ENCODE measurements around the gene CCDC187. TPM values are rescaled to one million over a fixed set of nuclear protein-coding genes. Genes with fewer than 3 reads are reported as not detected.

Gene CCDC187
- total and polyA plus RNA-seq, 3 donors from 2014 or later, result 13.8 to 61.5 (median 33.4) TPM

DNA sequence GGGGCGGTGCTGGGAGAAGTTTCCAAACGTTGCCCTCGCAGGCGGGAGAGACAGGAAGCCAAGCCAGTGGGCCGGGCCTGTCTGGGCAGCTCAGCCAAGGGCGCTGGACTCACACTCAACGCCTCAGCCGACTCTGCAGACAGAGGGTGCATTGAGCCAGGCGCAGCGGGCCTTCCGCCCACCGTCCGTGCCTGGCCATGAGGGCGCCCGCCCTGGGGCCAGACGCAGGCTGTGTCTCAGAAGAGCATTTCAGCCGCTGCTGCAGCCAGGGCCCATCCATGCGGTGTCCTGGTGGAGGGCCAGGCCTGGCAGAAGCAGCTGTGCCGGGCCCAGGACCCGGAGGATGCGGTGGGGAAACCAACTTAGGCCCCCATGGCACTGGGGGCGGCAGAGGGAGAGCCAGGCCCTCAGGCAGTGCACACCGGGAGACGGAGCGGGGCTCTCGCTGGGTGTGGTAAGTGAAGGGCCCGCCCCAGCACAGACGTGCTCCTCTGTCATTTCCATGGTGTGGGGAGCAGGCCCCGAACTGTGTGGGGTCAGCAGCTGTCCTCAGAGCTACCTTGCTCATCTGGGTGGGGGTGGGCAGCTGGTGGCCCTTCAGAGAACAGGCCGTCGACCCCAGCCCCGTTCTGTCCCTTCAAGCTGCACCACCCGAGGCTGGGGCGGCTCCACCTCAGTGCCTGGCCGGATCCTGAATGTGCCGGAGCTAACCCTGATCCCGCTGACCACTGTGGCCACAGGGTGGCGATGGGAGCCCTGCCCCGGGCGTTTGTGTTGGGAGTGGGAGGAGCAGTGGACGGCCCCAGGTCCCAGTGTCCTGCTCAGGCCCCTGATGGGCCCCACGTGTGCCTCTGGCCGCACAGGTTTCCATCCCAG is 41.6 kb upstream of the CCDC187 start:
- H3K36me3 ChIP-seq (ENCODE audit: low read depth, missing control alignments), result no peaks in the 10 kb centered on the region
- intact Hi-C loops (cut with DNase I; ENCODE audit: low total_unique reads), result no loop called here
- H3K4me1 ChIP-seq, result peaks cover 47% of the 10 kb centered on the region
- DNase-seq, result peak; percentile 78
- no peak for TF ChIP-seq POLR2A (IDR thresholded peaks at IDR 0.05)
- TF ChIP-seq, protein P1, sequence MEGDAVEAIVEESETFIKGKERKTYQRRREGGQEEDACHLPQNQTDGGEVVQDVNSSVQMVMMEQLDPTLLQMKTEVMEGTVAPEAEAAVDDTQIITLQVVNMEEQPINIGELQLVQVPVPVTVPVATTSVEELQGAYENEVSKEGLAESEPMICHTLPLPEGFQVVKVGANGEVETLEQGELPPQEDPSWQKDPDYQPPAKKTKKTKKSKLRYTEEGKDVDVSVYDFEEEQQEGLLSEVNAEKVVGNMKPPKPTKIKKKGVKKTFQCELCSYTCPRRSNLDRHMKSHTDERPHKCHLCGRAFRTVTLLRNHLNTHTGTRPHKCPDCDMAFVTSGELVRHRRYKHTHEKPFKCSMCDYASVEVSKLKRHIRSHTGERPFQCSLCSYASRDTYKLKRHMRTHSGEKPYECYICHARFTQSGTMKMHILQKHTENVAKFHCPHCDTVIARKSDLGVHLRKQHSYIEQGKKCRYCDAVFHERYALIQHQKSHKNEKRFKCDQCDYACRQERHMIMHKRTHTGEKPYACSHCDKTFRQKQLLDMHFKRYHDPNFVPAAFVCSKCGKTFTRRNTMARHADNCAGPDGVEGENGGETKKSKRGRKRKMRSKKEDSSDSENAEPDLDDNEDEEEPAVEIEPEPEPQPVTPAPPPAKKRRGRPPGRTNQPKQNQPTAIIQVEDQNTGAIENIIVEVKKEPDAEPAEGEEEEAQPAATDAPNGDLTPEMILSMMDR (IDR thresholded peaks at IDR 0.05), result peak; percentile 19 to 57 (median 30)
- no peaks in the 10 kb centered on the region for H3K9me3 ChIP-seq
- WGBS, 2 donors, result 51 to 65% methylated on average over 15 to 41 of the region's 43 CpGs
- peak overlapping the region; percentile 25 to 29 for H3K27ac ChIP-seq
- H3K27me3 ChIP-seq, result no peaks in the 10 kb centered on the region
- no peak overlapping the region for H3K4me3 ChIP-seq

DNA sequence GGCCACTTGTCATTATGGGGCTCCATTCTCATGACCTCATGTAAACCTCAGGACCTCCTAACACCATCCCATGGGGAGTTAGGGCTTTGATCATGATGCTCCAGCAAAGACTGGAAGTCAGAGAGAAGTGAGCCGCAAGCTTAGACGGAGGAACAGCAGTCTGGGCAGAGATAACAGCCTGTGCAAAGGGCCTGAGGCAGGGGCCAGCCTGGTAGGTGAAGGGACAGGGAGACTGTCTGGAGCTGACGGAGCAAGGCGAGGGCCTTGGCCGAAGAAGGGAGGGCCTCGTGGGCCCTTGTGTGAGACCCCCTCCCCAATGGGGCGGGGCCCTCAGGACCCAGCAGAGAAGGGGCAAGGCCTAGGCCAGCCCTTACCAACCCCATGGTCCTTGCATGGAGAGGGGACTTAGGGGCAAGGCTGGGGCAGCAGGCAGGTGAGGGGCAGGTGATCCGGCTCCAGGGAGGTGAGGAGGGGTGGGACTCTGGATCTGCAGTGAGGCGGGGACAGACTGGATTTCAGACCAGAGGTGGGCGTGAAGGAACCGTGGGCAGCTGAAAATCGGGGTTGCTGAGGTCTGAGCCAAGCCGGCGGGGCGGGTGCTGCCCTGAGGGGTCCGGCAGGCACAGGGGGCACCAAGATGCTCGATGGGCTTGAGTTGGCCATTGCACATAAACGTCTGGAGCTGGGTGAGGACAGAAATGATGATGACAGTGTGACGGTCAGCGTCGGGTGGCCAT is 40.8 kb upstream of the CCDC187 start:
- Histone ChIP-seq H3K27ac (peak overlapping the region; percentile 25 to 29), H3K4me3 (no peak overlapping the region), H3K27me3 (no peaks in the 10 kb centered on the region), H3K36me3 (ENCODE audit: low read depth, missing control alignments) (no peaks in the 10 kb centered on the region), H3K9me3 (no peaks in the 10 kb centered on the region), H3K4me1 (peaks cover 55% of the 10 kb centered on the region)
- TF ChIP-seq, protein P1 (IDR thresholded peaks at IDR 0.05), result no peak
- no peak for TF ChIP-seq POLR2A (IDR thresholded peaks at IDR 0.05)
- intact Hi-C loops (cut with DNase I; ENCODE audit: low total_unique reads), result no loop called here
- WGBS, 2 donors, result 76 to 83% methylated on average over 21 of the region's 21 CpGs
- DNase-seq, result no peak

DNA sequence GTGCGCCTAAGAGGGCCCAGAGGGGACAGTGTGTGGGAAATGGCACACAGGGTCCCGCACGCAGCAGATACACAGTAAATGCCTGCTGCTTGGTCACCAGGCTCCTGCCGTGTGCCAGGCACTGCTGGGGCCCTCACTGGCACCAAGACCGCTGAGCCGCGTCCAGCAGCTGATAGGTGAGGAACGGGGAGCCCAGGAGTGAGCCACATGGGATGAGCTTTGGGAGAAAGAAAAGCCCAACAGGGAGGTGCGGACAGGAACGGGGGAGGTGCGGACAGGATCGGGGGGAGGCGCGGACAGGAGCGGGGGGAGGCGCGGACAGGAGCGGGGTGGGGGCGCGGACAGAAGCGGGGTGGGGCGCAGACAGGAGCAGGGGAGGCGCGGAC is 40.0 kb upstream of the CCDC187 start:
- no peak for DNase-seq
- no peak overlapping the region for H3K4me3 ChIP-seq
- intact Hi-C loops (cut with DNase I; ENCODE audit: low total_unique reads), result no loop called here
- 67 to 72% methylated on average over 11 to 24 of the region's 24 CpGs for WGBS, 2 donors
- peaks cover 60% of the 10 kb centered on the region for H3K4me1 ChIP-seq
- H3K27ac ChIP-seq, result peak overlapping the region in 1 of 2 donors; percentile 74
- H3K27me3 ChIP-seq, result no peaks in the 10 kb centered on the region
- no peaks in the 10 kb centered on the region for H3K36me3 ChIP-seq (ENCODE audit: low read depth, missing control alignments)
- TF ChIP-seq POLR2A (IDR thresholded peaks at IDR 0.05), result no peak
- TF ChIP-seq, protein P1 (IDR thresholded peaks at IDR 0.05), result no peak
- no peaks in the 10 kb centered on the region for H3K9me3 ChIP-seq

DNA sequence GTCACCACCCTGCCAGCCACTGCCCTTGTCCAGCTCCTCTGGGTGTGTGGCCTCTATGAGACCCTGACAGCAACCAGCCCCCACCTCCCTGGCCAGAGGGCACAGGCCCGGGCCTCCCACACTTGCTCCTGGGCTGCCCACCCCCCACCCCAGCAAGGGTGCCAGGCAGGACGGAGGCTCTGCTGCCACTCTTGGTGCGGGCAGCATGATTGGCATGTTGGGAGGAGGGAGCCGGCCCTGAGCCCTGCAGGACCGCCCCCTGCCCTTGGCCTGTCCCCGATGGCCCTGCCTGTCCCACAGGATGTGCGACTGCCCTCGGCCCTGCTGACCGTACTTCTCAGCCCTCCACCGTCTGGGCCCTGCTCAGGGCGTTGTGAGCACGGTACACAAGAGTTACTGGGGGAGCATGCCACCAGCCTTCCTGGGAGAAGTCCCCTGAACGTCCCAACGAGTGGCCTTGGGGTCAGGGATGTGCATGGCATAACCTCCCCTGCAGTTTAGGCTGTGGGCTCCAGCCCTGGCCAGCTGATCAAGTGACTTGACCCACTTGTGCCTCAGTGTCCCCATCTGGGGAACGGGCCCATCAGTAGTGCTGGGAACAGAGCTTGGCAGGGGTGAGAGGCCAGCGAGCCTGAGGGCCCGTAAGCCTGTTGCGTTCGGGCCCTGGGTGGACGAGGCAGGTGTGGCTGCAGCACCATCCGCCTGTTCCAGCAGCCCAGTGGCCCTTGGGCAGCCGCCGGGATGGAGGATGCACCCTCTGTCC is 39.4 kb upstream of the CCDC187 start:
- H3K4me1 ChIP-seq, result peaks cover 60% of the 10 kb centered on the region
- H3K4me3 ChIP-seq, result no peak overlapping the region
- DNase-seq, result peak; percentile 76
- 70 to 83% methylated on average over 9 to 23 of the region's 23 CpGs for WGBS, 2 donors
- H3K27me3 ChIP-seq, result no peaks in the 10 kb centered on the region
- H3K36me3 ChIP-seq (ENCODE audit: low read depth, missing control alignments), result no peaks in the 10 kb centered on the region
- intact Hi-C loops (cut with DNase I; ENCODE audit: low total_unique reads), result no loop called here
- no peak for TF ChIP-seq POLR2A (IDR thresholded peaks at IDR 0.05)
- TF ChIP-seq, protein P1 (IDR thresholded peaks at IDR 0.05), result no peak
- no peaks in the 10 kb centered on the region for H3K9me3 ChIP-seq
- H3K27ac ChIP-seq, result peak overlapping the region; percentile 63 to 74
